Fibroblast of skin of left quadriceps (primary cell): Measurements from ENCODE around the gene IRF2.
A peak's percentile ranks its signal among the peaks of the same experiment; 100 is the strongest.
"Not testable (repeated sequence)": the region's sequence is repeated elsewhere in the genome, so short reads cannot be mapped to it uniquely, and the experiment has no call there.

Source experiments
- DNase-seq, 2 experiments: peaks; one replicate each; pipeline ENCODE4 v3.0.0-alpha.2; 2013; ENCODE audit warnings: low read depth in 2 of 2

IRF2 gene

GRCh38 chr4:184389978-184390900 lies 84.1 kb downstream of the IRF2 start:
- DNase-seq: no peak

- no peak for DNase-seq
Observed at GRCh38 chr4:184388106-184388505, 86.2 kb downstream of the IRF2 start.

GRCh38 chr4:184387351-184387750 lies 87.0 kb downstream of the IRF2 start:
- no peak for DNase-seq

- no peak for DNase-seq
Observed at GRCh38 chr4:184386271-184386781, 88.0 kb downstream of the IRF2 start.

- no peak for DNase-seq
Observed at GRCh38 chr4:184385705-184386141, 88.6 kb downstream of the IRF2 start.

- DNase-seq: no peak
Observed at GRCh38 chr4:184384810-184385557, 89.4 kb downstream of the IRF2 start.

- DNase-seq: peak; percentile 70 to 71
Observed at GRCh38 chr4:184384056-184384809, 90.1 kb downstream of the IRF2 start.

GRCh38 chr4:184383497-184384055 lies 90.8 kb downstream of the IRF2 start:
- peak; percentile 93 to 94 for DNase-seq

- DNase-seq: no peak
Observed at GRCh38 chr4:184382189-184382846, 92.0 kb downstream of the IRF2 start.

- no peak for DNase-seq
Observed at GRCh38 chr4:184380707-184381106, 93.6 kb downstream of the IRF2 start.

- not testable (repeated sequence) for DNase-seq
Observed at GRCh38 chr4:184380214-184380613, 94.1 kb downstream of the IRF2 start.

- DNase-seq: no peak
Observed at GRCh38 chr4:184376923-184377322, 97.4 kb downstream of the IRF2 start.

GRCh38 chr4:184376126-184376838 lies 98.1 kb downstream of the IRF2 start:
- no peak for DNase-seq

- DNase-seq: not testable (repeated sequence)
Observed at GRCh38 chr4:184375623-184376022, 98.7 kb downstream of the IRF2 start.

GRCh38 chr4:184375027-184375426 lies 99.3 kb downstream of the IRF2 start:
- DNase-seq: no peak

GRCh38 chr4:184373886-184374405 lies 100.4 kb downstream of the IRF2 start:
- DNase-seq: no peak

GRCh38 chr4:184371390-184371787 lies 103.0 kb downstream of the IRF2 start:
- no peak for DNase-seq

GRCh38 chr4:184370711-184371389 lies 103.5 kb downstream of the IRF2 start:
- no peak for DNase-seq

GRCh38 chr4:184369871-184370270 lies 104.5 kb downstream of the IRF2 start:
- no peak for DNase-seq
